HG03159 (cell line): ENCODE results near the gene GORAB.

Experiments used
- ATAC-seq: cut with Tn5 transposase; IDR thresholded peaks from one replicate; pipeline ENCODE4 v1.9.1; 2021; ENCODE audit warnings: mild to moderate bottlenecking, moderate library complexity; ENCODE audit not compliant: unreplicated experiment

The GORAB gene

GRCh38 chr1:170537798-170538503 lies 6.0 kb downstream of the GORAB start:
- ATAC-seq = no peak

GRCh38 chr1:170538687-170539086 lies 6.7 kb downstream of the GORAB start:
- ATAC-seq = no peak

- no peak for ATAC-seq
Measured at GRCh38 chr1:170539154-170539553, 7.2 kb downstream of the GORAB start.

- no peak for ATAC-seq
Measured at GRCh38 chr1:170544624-170545023, 12.7 kb downstream of the GORAB start.

GRCh38 chr1:170545476-170545875 lies 13.5 kb downstream of the GORAB start:
- no peak for ATAC-seq

GRCh38 chr1:170547255-170547654 lies 15.3 kb downstream of the GORAB start:
- no peak for ATAC-seq

- ATAC-seq = no peak
Measured at GRCh38 chr1:170548497-170548896, 16.5 kb downstream of the GORAB start.

- ATAC-seq = no peak
Measured at GRCh38 chr1:170555370-170555769, 23.4 kb downstream of the GORAB start.

- no peak for ATAC-seq
Measured at GRCh38 chr1:170556917-170557316, 25.0 kb downstream of the GORAB start.

- no peak for ATAC-seq
Measured at GRCh38 chr1:170558731-170559130, 26.8 kb downstream of the GORAB start.

- no peak for ATAC-seq
Measured at GRCh38 chr1:170559166-170559565, 27.2 kb downstream of the GORAB start.

GRCh38 chr1:170560681-170561285 lies 28.8 kb downstream of the GORAB start:
- ATAC-seq = no peak

GRCh38 chr1:170562646-170563338 lies 30.8 kb downstream of the GORAB start:
- peak; percentile 74 for ATAC-seq

- ATAC-seq = no peak
Measured at GRCh38 chr1:170567214-170567613, 35.2 kb downstream of the GORAB start.

- no peak for ATAC-seq
Measured at GRCh38 chr1:170568197-170568596, 36.2 kb downstream of the GORAB start.

- ATAC-seq = no peak
Measured at GRCh38 chr1:170576980-170577379, 45.0 kb downstream of the GORAB start.

GRCh38 chr1:170578359-170578758 lies 46.4 kb downstream of the GORAB start:
- no peak for ATAC-seq

- ATAC-seq = no peak
Measured at GRCh38 chr1:170580636-170581440, 48.9 kb downstream of the GORAB start.

- no peak for ATAC-seq
Measured at GRCh38 chr1:170583186-170583585, 51.2 kb downstream of the GORAB start.

- no peak for ATAC-seq
Measured at GRCh38 chr1:170586321-170587252, 54.6 kb downstream of the GORAB start.
